K562 (cell line): ENCODE data around the gene SYMPK.

Experiments used
- CTCF ChIP-seq, 3 experiments: IDR thresholded peaks in 2 of 3; conservative IDR thresholded peaks in 1 of 3; 2 replicates each; pipeline ENCODE4 v1.5.1; 2011 to 2012; ENCODE audit warnings: low read length in 3 of 3, mild to moderate bottlenecking in 3 of 3, control low read depth in 2 of 3, improper control_type of control experiment in 1 of 3, inconsistent platforms in 1 of 3, low read depth in 1 of 3, mixed read lengths in 1 of 3, moderate library complexity in 1 of 3; ENCODE audit not compliant: insufficient read depth in 2 of 3
- GTF3C2 ChIP-seq: IDR thresholded peaks from 3 replicates; pipeline ENCODE4 v1.6.1; 2011; ENCODE audit warnings: borderline replicate concordance, mild to moderate bottlenecking, moderate library complexity; ENCODE audit not compliant: insufficient read length; ENCODE audit errors: extremely low read depth
- KAT2B ChIP-seq: IDR thresholded peaks from one replicate; pipeline ENCODE4 v1.6.1; 2012; ENCODE audit warnings: low read depth, mild to moderate bottlenecking, control low read depth, inconsistent platforms, low read length, moderate library complexity
- POLR2G ChIP-seq: fragments of 200-400 bp; formaldehyde crosslinking; IDR thresholded peaks from 2 replicates; pipeline ENCODE4 v1.6.1; 2017; ENCODE audit warnings: low read depth, mild to moderate bottlenecking, antibody characterized with exemption, low read length, moderate library complexity
- SIN3A ChIP-seq, 2 experiments: fragments of 150-350 bp in 1 of 2; IDR thresholded peaks; 2 replicates each; pipeline ENCODE4 v1.6.1; 2011 to 2016; ENCODE audit warnings: borderline replicate concordance in 2 of 2, low read depth in 2 of 2, low read length in 2 of 2, mild to moderate bottlenecking in 2 of 2, moderate library complexity in 2 of 2; ENCODE audit not compliant: control insufficient read depth in 1 of 2
- SMC3 ChIP-seq: conservative IDR thresholded peaks from 2 replicates; pipeline ENCODE4 v1.6.1; 2011; ENCODE audit warnings: low read depth, low read length, improper control_type of control experiment; ENCODE audit not compliant: insufficient read depth
- SP1 ChIP-seq: sonication (generic); formaldehyde crosslinking; IDR thresholded peaks from 2 replicates; pipeline ENCODE4 v1.8.1; 2022; ENCODE audit warnings: mild to moderate bottlenecking, missing genetic modification reagents
- USF1 ChIP-seq: sonication (generic); formaldehyde crosslinking; IDR thresholded peaks from 2 replicates; pipeline ENCODE4 v1.9.0; 2022; ENCODE audit warnings: mild to moderate bottlenecking, missing genetic modification reagents
- ZBTB1 ChIP-seq: sonication (generic); formaldehyde crosslinking; IDR thresholded peaks from 2 replicates; pipeline ENCODE4 v1.8.1; 2023; ENCODE audit warnings: missing genetic modification reagents, low read depth, mild to moderate bottlenecking, borderline replicate concordance

- TF ChIP-seq SMC3 (no peak), CTCF (IDR thresholded peaks at IDR 0.05 in 2 of 3, conservative IDR thresholded peaks at IDR 0.05 in 1 of 3; ENCODE audit: insufficient read depth in 2 of 3, low read depth in 1 of 3, low read length in 3 of 3) (no peak), GTF3C2 (no peak), KAT2B (no peak), ZBTB1 (CRISPR knock-in tag) (no peak), SIN3A (IDR thresholded peaks at IDR 0.05; ENCODE audit: borderline replicate concordance in 2 of 2, control insufficient read depth in 1 of 2, low read depth in 2 of 2, low read length in 2 of 2) (no peak), SP1 (CRISPR knock-in tag) (no peak), USF1 (CRISPR knock-in tag) (peak; percentile 64), POLR2G (no peak)
Measured at GRCh38 chr19:45879971-45880370, 17.0 kb upstream of the SYMPK start.
